Upper lobe of left lung (tissue), 6 donors: ENCODE measurements around the gene GSTM4. TPM values are rescaled to one million over a fixed set of nuclear protein-coding genes. Genes with fewer than 3 reads are reported as not detected.

ENCODE experiments used
- ATAC-seq, 2 donors: fragments of 200-7000 bp; cut with Tn5 transposase; one replicate each; pipeline ENCODE4 v1.9.1; 2022; ENCODE audit warnings: mild to moderate bottlenecking in 2 of 2, moderate library complexity in 2 of 2; ENCODE audit not compliant: low FRiP score in 2 of 2
- DNase-seq, 2 donors: peaks; one replicate each; pipeline ENCODE4 v3.0.0-alpha.2; 2019 to 2020
- H3K27ac ChIP-seq, 4 donors: fragments of 200-600 bp; sonication (generic); one replicate each; pipeline ENCODE4 v1.5.1; 2016 to 2019
- H3K27me3 ChIP-seq, 4 donors: fragments of 200-600 bp; sonication (generic); one replicate each; pipeline ENCODE4 v1.5.1; 2017 to 2019
- H3K36me3 ChIP-seq, 4 donors: fragments of 200-600 bp; sonication (generic); one replicate each; pipeline ENCODE4 v1.5.1; 2016 to 2019
- H3K4me1 ChIP-seq, 4 donors: fragments of 200-600 bp; sonication (generic); one replicate each; pipeline ENCODE4 v1.5.1; 2018 to 2019
- H3K4me3 ChIP-seq, 4 donors: fragments of 200-600 bp; sonication (generic); one replicate each; pipeline ENCODE4 v1.5.1; 2017 to 2019; ENCODE audit warnings: mild to moderate bottlenecking in 2 of 4, moderate library complexity in 1 of 4
- H3K9me3 ChIP-seq, 4 donors: fragments of 200-600 bp; sonication (generic); one replicate each; pipeline ENCODE4 v1.5.1; 2018 to 2019
- CTCF ChIP-seq, 6 experiments: fragments of 450-650 bp in 4 of 6; fragments of 200-600 bp in 2 of 6; sonication (generic) in 2 of 6; IDR thresholded peaks; one replicate each; pipeline ENCODE4 v1.5.1; 2016 to 2019; ENCODE audit warnings: antibody characterized with exemption in 6 of 6
- EP300 ChIP-seq, 4 donors: sonication (generic); formaldehyde crosslinking; IDR thresholded peaks; one replicate each; pipeline ENCODE4 v1.5.1; 2017; ENCODE audit warnings: antibody characterized with exemption in 4 of 4, control low read depth in 2 of 4
- POLR2A ChIP-seq, 4 donors: fragments of 450-650 bp; IDR thresholded peaks; one replicate each; pipeline ENCODE4 v1.5.1; 2016 to 2017; ENCODE audit warnings: antibody characterized with exemption in 4 of 4, mild to moderate bottlenecking in 2 of 4
- POLR2AphosphoS5 ChIP-seq, 2 donors: sonication (generic); formaldehyde crosslinking; IDR thresholded peaks; one replicate each; pipeline ENCODE4 v1.5.1; 2017; ENCODE audit warnings: antibody characterized with exemption in 2 of 2
- WGBS, 2 donors: methylation state at CpG; one replicate each; pipeline ENCODE4 v1.1.5; 2017 to 2018; 5-methylcytosine and 5-hydroxymethylcytosine counted together
- total RNA-seq, 6 donors: library from RNA; depleted of rRNA in 4 of 6; stranded (reverse); fragments of >200 nt in 4 of 6; gene quantifications; one replicate each; pipeline versions ENCODE4 v1.1.0 to v1.2.1, GENCODE V29; 2016 to 2021
- donor health status: DM: no; HTN: no; CAD: no; lungs with moderate emphysema.
- donor health status: DM: no; HTN: yes; CAD: no; lungs with severe emphysema.

The GSTM4 gene
- total RNA-seq, 6 donors from 2014 or later: 10.7 to 28.3 (median 15.9) TPM

GRCh38 chr1:109630898-109631512 lies 24.9 kb upstream of the GSTM4 start:
- Histone ChIP-seq H3K27ac (no peak overlapping the region), H3K27me3 (no peaks in the 10 kb centered on the region), H3K36me3 (peaks cover 14 to 57% (median 52%) of the 10 kb centered on the region in 4 donors), H3K9me3 (no peaks in the 10 kb centered on the region), H3K4me1 (peaks cover 0 to 2% (median under 1%) of the 10 kb centered on the region in 4 donors), H3K4me3 (no peak overlapping the region)
- WGBS, 2 donors: 93 to 96% methylated on average over 7 to 12 of the region's 14 CpGs
- TF ChIP-seq POLR2A (IDR thresholded peaks at IDR 0.05): no peak
- TF ChIP-seq EP300 (IDR thresholded peaks at IDR 0.05): no peak
- no peak for TF ChIP-seq POLR2AphosphoS5 (IDR thresholded peaks at IDR 0.05)
- TF ChIP-seq CTCF (IDR thresholded peaks at IDR 0.05): no peak
- ATAC-seq (no peak), DNase-seq (no peak)

GRCh38 chr1:109631513-109632505 lies 24.1 kb upstream of the GSTM4 start:
- no peak overlapping the region for H3K27ac ChIP-seq
- peaks cover 14 to 49% (median 45%) of the 10 kb centered on the region in 4 donors for H3K36me3 ChIP-seq
- H3K27me3 ChIP-seq: no peaks in the 10 kb centered on the region
- no peak for TF ChIP-seq POLR2AphosphoS5 (IDR thresholded peaks at IDR 0.05)
- no peak for TF ChIP-seq CTCF (IDR thresholded peaks at IDR 0.05)
- WGBS, 2 donors: 85 to 87% methylated on average over 6 to 16 of the region's 16 CpGs
- H3K4me1 ChIP-seq: peaks cover 0 to 7% (median 3%) of the 10 kb centered on the region in 4 donors
- ATAC-seq (no peak), DNase-seq (no peak)
- H3K4me3 ChIP-seq: no peak overlapping the region
- no peaks in the 10 kb centered on the region for H3K9me3 ChIP-seq

DNA sequence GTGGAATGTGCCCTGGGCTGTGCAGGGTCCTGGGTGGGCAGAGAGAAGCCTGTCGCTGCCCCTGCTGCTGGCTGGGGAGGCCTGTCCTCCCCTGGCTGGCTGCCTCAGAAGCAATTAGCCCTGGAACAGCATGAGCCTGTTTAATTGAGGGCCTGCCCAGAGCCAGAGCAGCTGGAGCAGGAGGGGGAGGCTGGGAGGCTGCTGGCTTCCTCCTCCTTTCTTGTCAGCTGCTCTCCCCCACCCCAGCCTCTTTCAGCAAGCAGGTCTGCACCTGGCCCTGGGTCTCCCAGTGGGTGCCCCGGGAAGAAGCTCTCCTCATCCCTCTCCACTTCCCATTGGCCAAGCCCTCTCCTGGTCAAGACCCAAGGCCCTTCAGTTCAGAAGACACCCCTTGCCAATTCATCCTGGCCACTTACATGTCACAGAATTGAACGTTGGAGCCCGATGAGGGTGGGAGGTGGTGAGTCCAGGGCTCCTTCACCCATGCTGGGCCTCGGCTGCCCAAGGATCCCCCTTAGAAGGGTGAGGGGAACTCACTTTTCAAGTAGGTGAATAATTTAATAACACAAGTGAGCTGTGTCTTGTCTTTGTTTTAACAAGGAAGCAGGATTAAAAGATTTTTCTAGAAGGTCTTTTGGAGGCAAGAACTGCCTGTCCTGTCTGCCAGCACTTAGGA lies 23.1 kb upstream of the GSTM4 start:
- Histone ChIP-seq H3K9me3 (no peaks in the 10 kb centered on the region), H3K27ac (no peak overlapping the region), H3K4me3 (no peak overlapping the region), H3K4me1 (peaks cover 0 to 8% (median 3%) of the 10 kb centered on the region in 4 donors), H3K36me3 (peaks cover 14 to 39% (median 35%) of the 10 kb centered on the region in 4 donors), H3K27me3 (no peaks in the 10 kb centered on the region)
- WGBS, 2 donors: 50 to 70% methylated on average over 5 of the region's 5 CpGs
- ATAC-seq (no peak), DNase-seq (no peak)
- no peak for TF ChIP-seq CTCF (IDR thresholded peaks at IDR 0.05)
- TF ChIP-seq POLR2A (IDR thresholded peaks at IDR 0.05): no peak
- no peak for TF ChIP-seq EP300 (IDR thresholded peaks at IDR 0.05)
- no peak for TF ChIP-seq POLR2AphosphoS5 (IDR thresholded peaks at IDR 0.05)

- Histone ChIP-seq H3K27me3 (no peaks in the 10 kb centered on the region), H3K4me3 (no peak overlapping the region), H3K4me1 (peaks cover 0 to 8% (median 3%) of the 10 kb centered on the region in 4 donors), H3K27ac (no peak overlapping the region), H3K36me3 (peaks cover 7 to 24% (median 21%) of the 10 kb centered on the region in 4 donors), H3K9me3 (no peaks in the 10 kb centered on the region)
- ATAC-seq: no peak
- TF ChIP-seq POLR2AphosphoS5 (IDR thresholded peaks at IDR 0.05) (no peak), EP300 (IDR thresholded peaks at IDR 0.05) (no peak), POLR2A (IDR thresholded peaks at IDR 0.05) (no peak), CTCF (IDR thresholded peaks at IDR 0.05) (no peak)
- no peak for DNase-seq
- WGBS, 2 donors: 81 to 85% methylated on average over 6 of the region's 6 CpGs
Observed at GRCh38 chr1:109634292-109634691, 21.6 kb upstream of the GSTM4 start.
